Measurements from ENCODE around the gene TMEM184A.

Gene TMEM184A

GRCh38 chr7:1538544-1539180 is 17.3 kb downstream of the TMEM184A start:
- DNase-seq, result no peak

- no peak for DNase-seq
Observed at GRCh38 chr7:1537535-1538412, 18.2 kb downstream of the TMEM184A start.

- no peak for DNase-seq
Observed at GRCh38 chr7:1536743-1537534, 19.1 kb downstream of the TMEM184A start.

- DNase-seq, result no peak
Observed at GRCh38 chr7:1536455-1536742, 19.6 kb downstream of the TMEM184A start.

GRCh38 chr7:1535701-1536454 is 20.1 kb downstream of the TMEM184A start:
- DNase-seq, result no peak

GRCh38 chr7:1535100-1535458 is 20.9 kb downstream of the TMEM184A start:
- no peak for DNase-seq

GRCh38 chr7:1534330-1535099 is 21.5 kb downstream of the TMEM184A start:
- no peak for DNase-seq

- no peak for DNase-seq
Observed at GRCh38 chr7:1533547-1534329, 22.3 kb downstream of the TMEM184A start.

- no peak for DNase-seq
Observed at GRCh38 chr7:1533255-1533546, 22.8 kb downstream of the TMEM184A start.

GRCh38 chr7:1532456-1533254 is 23.4 kb downstream of the TMEM184A start:
- DNase-seq, result no peak

GRCh38 chr7:1531979-1532455 is 24.0 kb downstream of the TMEM184A start:
- DNase-seq, result no peak

- DNase-seq, result peak in 1 of 2 experiments; percentile 22
Observed at GRCh38 chr7:1531263-1531978, 24.6 kb downstream of the TMEM184A start.

GRCh38 chr7:1530946-1531262 is 25.1 kb downstream of the TMEM184A start:
- no peak for DNase-seq

- no peak for DNase-seq
Observed at GRCh38 chr7:1529383-1530116, 26.5 kb downstream of the TMEM184A start.

- DNase-seq, result no peak
Observed at GRCh38 chr7:1526271-1526754, 29.7 kb downstream of the TMEM184A start.

- DNase-seq, result no peak
Observed at GRCh38 chr7:1525409-1525808, 30.6 kb downstream of the TMEM184A start.

- DNase-seq, result no peak
Observed at GRCh38 chr7:1523844-1524243, 32.2 kb downstream of the TMEM184A start.

GRCh38 chr7:1523208-1523607 is 32.8 kb downstream of the TMEM184A start:
- no peak for DNase-seq

- no peak for DNase-seq
Observed at GRCh38 chr7:1521456-1521855, 34.5 kb downstream of the TMEM184A start.
